B cell (primary cell): ENCODE measurements around the gene KCNJ14. TPM values are rescaled to one million over a fixed set of nuclear protein-coding genes. Genes with fewer than 3 reads are reported as not detected.

Experiments
- ATAC-seq: fragments of 200-7000 bp; cut with Tn5 transposase; one replicate; pipeline ENCODE4 v1.10.0; 2021; ENCODE audit warnings: low read depth, mild to moderate bottlenecking, moderate number of reproducible peaks, moderate library complexity
- CTCF ChIA-PET: fragments of 350-600 bp; sonication (Branson Sonifier 250); formaldehyde crosslinking; loops from one replicate; lab custom pipeline; 2021; ENCODE audit warnings: antibody characterized with exemption, inconsistent platforms; lab: Charles Lee
- POLR2A ChIA-PET: fragments of 350-600 bp; sonication (Branson Sonifier 250); formaldehyde crosslinking; loops from one replicate; lab custom pipeline; 2021; ENCODE audit warnings: antibody characterized with exemption; lab: Charles Lee
- DNase-seq: peaks from one replicate; pipeline ENCODE4 v3.0.0; 2013
- H2AFZ ChIP-seq: 2 replicates; pipeline ENCODE4 v1.6.1; 2012; ENCODE audit warnings: mild to moderate bottlenecking, low read depth, low read length; ENCODE audit not compliant: insufficient read depth, poor library complexity, severe bottlenecking
- H3K27ac ChIP-seq, 2 donors: 1 replicate in 1 of 2; 2 replicates in 1 of 2; pipeline ENCODE4 v1.5.1; 2012 to 2013; ENCODE audit warnings: low read length in 2 of 2, mild to moderate bottlenecking in 2 of 2, moderate library complexity in 1 of 2
- H3K27me3 ChIP-seq, 4 experiments: fragments of 200-600 bp in 1 of 4; sonication (generic) in 1 of 4; replicated peaks in 1 of 4; 1 replicate in 2 of 4; 2 replicates in 2 of 4; pipeline versions ENCODE4 v1.6.1 to v1.7.0; 2013 to 2016; ENCODE audit warnings: low read length in 3 of 4, mild to moderate bottlenecking in 2 of 4, mixed read lengths in 1 of 4, moderate library complexity in 1 of 4; ENCODE audit not compliant: insufficient read depth in 4 of 4, control insufficient read depth in 3 of 4; ENCODE audit errors: control extremely low read depth in 1 of 4
- H3K36me3 ChIP-seq, 2 experiments: replicated peaks in 1 of 2; 1 replicate in 1 of 2; 2 replicates in 1 of 2; pipeline versions ENCODE4 v1.6.1 to v1.7.1; 2013; ENCODE audit warnings: low read length in 1 of 2; ENCODE audit not compliant: insufficient read depth in 2 of 2, control insufficient read depth in 1 of 2; ENCODE audit errors: control extremely low read depth in 1 of 2, extremely low read depth in 1 of 2
- H3K4me1 ChIP-seq, 2 donors: fragments of 200-600 bp in 1 of 2; sonication (generic) in 1 of 2; 1 replicate in 1 of 2; 2 replicates in 1 of 2; pipeline versions ENCODE4 v1.5.1 to v1.6.1; 2013 to 2017; ENCODE audit warnings: low read length in 2 of 2; ENCODE audit not compliant: control insufficient read depth in 2 of 2, insufficient read depth in 2 of 2
- H3K4me2 ChIP-seq: replicated peaks from 2 replicates; pipeline ENCODE3; 2012; ENCODE audit warnings: mild to moderate bottlenecking, low read depth, low read length; ENCODE audit not compliant: poor library complexity, severe bottlenecking
- H3K4me3 ChIP-seq, 5 experiments: fragments of 200-600 bp in 1 of 5; sonication (generic) in 1 of 5; 1 replicate in 3 of 5; 2 replicates in 2 of 5; pipeline versions ENCODE4 v1.5.1 to v1.7.0; 2011 to 2016; ENCODE audit warnings: low read length in 4 of 5, mild to moderate bottlenecking in 4 of 5, low read depth in 2 of 5, control low read depth in 1 of 5, moderate library complexity in 1 of 5; ENCODE audit not compliant: insufficient read depth in 1 of 5; ENCODE audit errors: control extremely low read depth in 1 of 5, extremely low read depth in 1 of 5
- H3K79me2 ChIP-seq: fragments of 200-600 bp; sonication (generic); one replicate; pipeline ENCODE4 v1.6.0; 2016; ENCODE audit warnings: low read length; ENCODE audit not compliant: control insufficient read depth, insufficient read depth
- H3K9ac ChIP-seq: fragments of 200-600 bp; sonication (generic); 2 replicates; pipeline ENCODE4 v1.6.1; 2017; ENCODE audit warnings: mild to moderate bottlenecking, low read length, moderate library complexity
- H3K9me3 ChIP-seq, 3 donors: one replicate each; pipeline versions ENCODE4 v1.6.1 to v1.7.1; 2013; ENCODE audit warnings: low read length in 2 of 3; ENCODE audit not compliant: control insufficient read depth in 2 of 3, insufficient read depth in 1 of 3; ENCODE audit errors: control extremely low read depth in 1 of 3
- H4K20me1 ChIP-seq: 2 replicates; pipeline ENCODE4 v1.6.0; 2012; ENCODE audit warnings: mild to moderate bottlenecking, low read length; ENCODE audit not compliant: insufficient read depth, control insufficient read depth, poor library complexity, severe bottlenecking
- H3K27ac Mint-ChIP-seq: one replicate; pipeline ENCODE4 v1.8.0; 2021; ENCODE audit warnings: mixed read lengths
- H3K27me3 Mint-ChIP-seq: one replicate; pipeline ENCODE4 v1.8.0; 2021; ENCODE audit warnings: mixed read lengths
- H3K4me1 Mint-ChIP-seq: one replicate; pipeline ENCODE4 v1.8.0; 2021; ENCODE audit warnings: mixed read lengths
- H3K4me3 Mint-ChIP-seq: one replicate; pipeline ENCODE4 v1.8.0; 2021; ENCODE audit warnings: mixed read lengths
- H3K9me3 Mint-ChIP-seq: one replicate; pipeline ENCODE4 v1.8.0; 2022; ENCODE audit warnings: mixed read lengths; ENCODE audit not compliant: insufficient read depth
- EZH2 ChIP-seq: IDR thresholded peaks from 2 replicates; pipeline ENCODE4 v1.6.1; 2012; ENCODE audit warnings: borderline replicate concordance, low read depth, mild to moderate bottlenecking, moderate library complexity, low read length; ENCODE audit not compliant: insufficient read depth, poor library complexity, severe bottlenecking
- WGBS: methylation state at CpG from one replicate; pipeline ENCODE4 v1.1.5; 2013; ENCODE audit warnings: missing lambda C conversion rate; ENCODE audit not compliant: insufficient coverage; 5-methylcytosine and 5-hydroxymethylcytosine counted together
- intact Hi-C: fragments of 100-400 bp; cut with micrococcal nuclease; formaldehyde crosslinking; loops from one replicate; pipeline ENCODE4 v1.10.0; 2022
- polyA plus RNA-seq: library from polyadenylated mRNA; depleted of rRNA; stranded (reverse); fragments of >200 nt; gene quantifications from 2 replicates; pipeline ENCODE4 v1.2.3, GENCODE V29; 2012
- total RNA-seq, 2 donors: library from RNA; stranded (reverse); fragments of 120-200 nt in 1 of 2; gene quantifications; 1 replicate in 1 of 2; 2 replicates in 1 of 2; pipeline versions ENCODE4 v1.2.3 to v1.2.4, GENCODE V29; 2013 to 2022
- TF ChIP-seq, protein P1 (sequence below): fragments of 200-600 bp; IDR thresholded peaks from one replicate; pipeline ENCODE4 v1.8.0; 2022; ENCODE audit warnings: antibody characterized with exemption, mild to moderate bottlenecking

The KCNJ14 gene
- total and polyA plus RNA-seq, 2 donors (not counting 1 experiment from before 2014, with no cell fraction given): 1.5 to 2.3 TPM

DNA sequence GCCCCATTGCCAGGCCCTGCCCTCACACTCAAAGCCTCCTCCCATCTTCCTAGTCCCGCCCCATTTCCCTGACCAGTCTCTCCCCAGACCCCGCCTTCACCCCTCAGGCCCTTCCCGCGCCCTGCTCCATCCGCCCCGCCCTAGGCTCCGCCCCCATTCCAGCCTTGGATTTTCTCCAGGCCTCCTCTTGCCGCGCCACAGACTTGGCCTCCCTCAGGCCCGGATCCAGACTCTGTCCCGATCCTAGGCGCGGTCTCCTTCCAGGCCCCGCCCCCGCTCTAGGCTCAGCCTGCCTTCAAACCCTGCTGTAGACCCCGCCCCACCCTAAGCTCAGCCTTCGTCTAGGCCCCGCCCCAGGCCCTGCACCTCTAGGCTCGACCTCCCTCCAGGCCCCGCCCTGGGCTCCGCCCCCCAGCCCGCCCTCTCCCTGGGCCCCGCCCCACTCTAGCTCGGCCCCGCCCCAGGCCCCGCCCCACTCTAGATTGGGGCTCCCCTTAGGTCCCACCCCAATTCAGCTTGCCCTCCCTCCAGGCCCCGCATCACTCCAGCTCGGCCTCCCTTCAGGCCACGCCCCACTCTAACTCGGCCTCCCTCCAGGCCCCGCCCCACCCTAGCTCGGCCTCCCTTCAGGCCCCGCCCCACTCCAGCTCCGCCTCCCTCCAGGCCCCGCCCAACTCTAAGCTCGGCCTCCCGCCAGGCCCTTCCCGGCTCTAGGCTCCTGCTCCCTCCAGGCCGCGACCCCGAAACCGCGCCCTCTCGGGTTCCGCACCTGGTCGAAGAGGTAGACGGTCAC lies 37.7 kb downstream of the KCNJ14 start:
- H3K27me3 ChIP-seq: peaks cover 0 to 57% (median 28%) of the 10 kb centered on the region in 4 experiments
- H3K9me3 ChIP-seq: peaks cover 0 to 34% (median 0%) of the 10 kb centered on the region in 3 donors
- ATAC-seq: peak; percentile 69
- no peaks in the 10 kb centered on the region for H3K36me3 ChIP-seq
- H3K4me2 ChIP-seq: peak overlapping the region; percentile 91
- peaks cover 51 to 53% of the 10 kb centered on the region in 2 donors for H3K4me1 ChIP-seq
- intact Hi-C loops: loop anchor here (1.0 to 10.0 kb wide), 2 partner anchors 9 to 98 kb away; partner anchors contain the start of genes GRIN2D and KDELR1
- Mint-ChIP-seq H3K4me1 (peaks cover 35% of the 10 kb centered on the region), H3K27me3 (peaks cover 35% of the 10 kb centered on the region), H3K27ac (no peak overlapping the region), H3K4me3 (peak overlapping the region; percentile 69), H3K9me3 (no peaks in the 10 kb centered on the region)
- peak overlapping the region; percentile 69 for H2AFZ ChIP-seq
- no peaks in the 10 kb centered on the region for H3K79me2 ChIP-seq
- peak overlapping the region; percentile 53 for H3K9ac ChIP-seq
- peak overlapping the region in 4 of 5 experiments; percentile 22 to 56 (median 48) for H3K4me3 ChIP-seq
- TF ChIP-seq, protein P1, sequence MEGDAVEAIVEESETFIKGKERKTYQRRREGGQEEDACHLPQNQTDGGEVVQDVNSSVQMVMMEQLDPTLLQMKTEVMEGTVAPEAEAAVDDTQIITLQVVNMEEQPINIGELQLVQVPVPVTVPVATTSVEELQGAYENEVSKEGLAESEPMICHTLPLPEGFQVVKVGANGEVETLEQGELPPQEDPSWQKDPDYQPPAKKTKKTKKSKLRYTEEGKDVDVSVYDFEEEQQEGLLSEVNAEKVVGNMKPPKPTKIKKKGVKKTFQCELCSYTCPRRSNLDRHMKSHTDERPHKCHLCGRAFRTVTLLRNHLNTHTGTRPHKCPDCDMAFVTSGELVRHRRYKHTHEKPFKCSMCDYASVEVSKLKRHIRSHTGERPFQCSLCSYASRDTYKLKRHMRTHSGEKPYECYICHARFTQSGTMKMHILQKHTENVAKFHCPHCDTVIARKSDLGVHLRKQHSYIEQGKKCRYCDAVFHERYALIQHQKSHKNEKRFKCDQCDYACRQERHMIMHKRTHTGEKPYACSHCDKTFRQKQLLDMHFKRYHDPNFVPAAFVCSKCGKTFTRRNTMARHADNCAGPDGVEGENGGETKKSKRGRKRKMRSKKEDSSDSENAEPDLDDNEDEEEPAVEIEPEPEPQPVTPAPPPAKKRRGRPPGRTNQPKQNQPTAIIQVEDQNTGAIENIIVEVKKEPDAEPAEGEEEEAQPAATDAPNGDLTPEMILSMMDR: no peak
- TF ChIP-seq EZH2: no peak
- ChIA-PET POLR2A (interaction anchor here (0.6 to 1.6 kb wide), 4 partner anchors 9 to 126 kb away, joined by 3 to 5 read pairs (median 4); partner anchors contain the start of genes RPL18 and SPHK2), CTCF (interaction anchor here (0.6 to 3.0 kb wide), 7 partner anchors 13 to 173 kb away, joined by 3 to 12 read pairs (median 3); partner anchors contain the start of gene GRWD1)
- DNase-seq: peak; percentile 82
- H3K27ac ChIP-seq: no peak overlapping the region
- 5% methylated on average over 40 of the region's 47 CpGs for WGBS
- H4K20me1 ChIP-seq: peaks cover 6% of the 10 kb centered on the region
